Mesodermal cell (in vitro differentiated cells): ENCODE measurements around the gene GNB1L.
"Not testable (repeated sequence)": the region's sequence is repeated elsewhere in the genome, so short reads cannot be mapped to it uniquely, and the experiment has no call there.

Source experiments
- H3K27ac ChIP-seq: 2 replicates; pipeline ENCODE4 v1.7.0; 2013; ENCODE audit warnings: mild to moderate bottlenecking, low read depth, low read length, moderate library complexity; ENCODE audit not compliant: severe bottlenecking
- H3K36me3 ChIP-seq: 2 replicates; pipeline ENCODE4 v1.7.1; 2013; ENCODE audit warnings: mild to moderate bottlenecking, low read length, moderate library complexity; ENCODE audit not compliant: control insufficient read depth, insufficient read depth
- H3K4me1 ChIP-seq: one replicate; pipeline ENCODE4 v1.7.1; 2013; ENCODE audit warnings: mild to moderate bottlenecking, low read length; ENCODE audit not compliant: insufficient read depth, control insufficient read depth, poor library complexity, severe bottlenecking
- H3K4me3 ChIP-seq: 2 replicates; pipeline ENCODE4 v1.7.0; 2013; ENCODE audit warnings: low read length, control low read depth, mild to moderate bottlenecking; ENCODE audit not compliant: insufficient read depth, poor library complexity, severe bottlenecking; ENCODE audit errors: extremely low read depth
- H3K9me3 ChIP-seq: 2 replicates; pipeline ENCODE4 v1.7.1; 2013; ENCODE audit warnings: mild to moderate bottlenecking, low read length, moderate library complexity; ENCODE audit not compliant: control insufficient read depth
- WGBS, 2 experiments: methylation state at CpG; one replicate each; pipeline ENCODE4 v1.1.5; 2013; ENCODE audit warnings: missing lambda C conversion rate in 2 of 2; ENCODE audit not compliant: insufficient coverage in 2 of 2; 5-methylcytosine and 5-hydroxymethylcytosine counted together

The GNB1L gene

DNA sequence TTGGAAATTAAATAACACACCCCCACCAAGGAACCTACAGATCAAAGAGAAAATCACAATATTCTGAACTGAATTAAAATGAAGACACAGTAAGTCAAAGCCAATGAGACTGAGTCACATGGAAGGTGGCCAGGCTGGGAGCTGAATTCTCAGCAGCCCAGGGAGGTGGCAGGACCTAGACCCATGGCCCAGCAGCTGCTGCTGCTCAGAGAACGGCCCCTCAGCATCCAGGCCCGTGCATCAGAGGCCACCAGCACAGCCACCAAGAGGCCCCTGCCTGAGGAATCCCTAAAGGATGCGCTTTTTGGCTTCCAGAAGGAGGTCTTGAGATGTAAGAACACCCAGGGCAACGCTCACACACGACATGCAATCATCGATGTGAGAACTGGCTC lies 59.1 kb downstream of the GNB1L start:
- no peaks in the 10 kb centered on the region for H3K9me3 ChIP-seq
- 86 to 93% methylated on average over 5 to 6 of the region's 6 CpGs for WGBS, 2 experiments
- H3K4me1 ChIP-seq, result peaks cover 5% of the 10 kb centered on the region
- H3K4me3 ChIP-seq, result no peak overlapping the region
- H3K27ac ChIP-seq, result no peak overlapping the region
- no peaks in the 10 kb centered on the region for H3K36me3 ChIP-seq

DNA sequence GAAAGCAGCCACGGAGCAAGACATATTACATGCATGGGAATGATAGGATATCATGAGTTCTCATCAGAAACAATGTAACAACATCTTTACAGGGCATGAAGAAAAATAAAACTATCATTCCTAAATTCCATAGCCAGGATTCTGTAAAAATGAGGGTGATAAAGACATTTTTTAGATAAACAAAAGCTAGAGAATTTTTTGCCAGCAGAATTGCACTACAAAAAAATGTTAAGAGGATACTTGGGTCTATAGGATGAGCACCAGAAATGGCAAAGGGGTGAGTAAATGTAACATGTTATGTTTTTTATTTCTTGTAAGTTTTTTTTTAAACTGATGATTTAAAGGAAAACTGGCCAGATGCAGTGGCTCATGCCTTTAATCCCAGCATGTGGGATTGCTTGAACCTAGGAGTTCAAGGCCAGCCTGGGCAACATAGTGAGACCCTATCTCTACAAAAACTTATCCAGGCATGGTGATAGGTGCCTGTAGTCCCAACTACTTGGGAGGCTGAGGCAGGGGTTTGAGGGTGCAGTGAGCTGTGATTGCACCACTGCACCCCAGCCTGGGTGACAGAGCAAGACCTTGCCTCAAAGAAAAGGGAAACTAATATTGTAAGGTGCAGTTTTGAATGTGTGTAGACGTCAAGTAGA lies 60.9 kb downstream of the GNB1L start:
- 83 to 100% methylated on average over 1 of the region's 2 CpGs for WGBS, 2 experiments
- Histone ChIP-seq H3K36me3 (peaks cover 3% of the 10 kb centered on the region), H3K27ac (no peak overlapping the region), H3K4me1 (peaks cover 2% of the 10 kb centered on the region), H3K9me3 (no peaks in the 10 kb centered on the region), H3K4me3 (no peak overlapping the region)

DNA sequence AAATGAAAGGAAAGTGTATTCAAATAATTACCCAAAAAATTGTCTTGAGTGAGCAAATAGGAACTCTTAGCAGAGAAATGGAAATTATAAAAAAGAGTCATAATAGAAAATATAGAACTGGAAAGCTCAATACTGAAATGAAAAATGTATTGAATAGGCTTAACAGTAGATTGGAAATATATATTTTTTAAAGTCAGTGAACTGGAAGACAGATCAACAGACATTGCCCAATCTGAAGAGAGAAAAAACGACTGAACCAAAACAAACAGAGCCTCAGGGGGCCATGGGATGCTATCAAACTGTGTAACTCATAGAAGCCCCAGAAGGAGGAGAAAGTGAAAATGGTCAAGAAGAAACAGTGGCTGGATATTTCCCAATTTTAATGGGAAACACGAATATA lies 61.5 kb downstream of the GNB1L start:
- H3K27ac ChIP-seq, result no peak overlapping the region
- H3K4me1 ChIP-seq, result peaks cover 2% of the 10 kb centered on the region
- WGBS, 2 experiments, result 72 to 83% methylated on average over 1 to 2 of the region's 2 CpGs
- H3K36me3 ChIP-seq, result peaks cover 3% of the 10 kb centered on the region
- no peak overlapping the region for H3K4me3 ChIP-seq
- no peaks in the 10 kb centered on the region for H3K9me3 ChIP-seq

DNA sequence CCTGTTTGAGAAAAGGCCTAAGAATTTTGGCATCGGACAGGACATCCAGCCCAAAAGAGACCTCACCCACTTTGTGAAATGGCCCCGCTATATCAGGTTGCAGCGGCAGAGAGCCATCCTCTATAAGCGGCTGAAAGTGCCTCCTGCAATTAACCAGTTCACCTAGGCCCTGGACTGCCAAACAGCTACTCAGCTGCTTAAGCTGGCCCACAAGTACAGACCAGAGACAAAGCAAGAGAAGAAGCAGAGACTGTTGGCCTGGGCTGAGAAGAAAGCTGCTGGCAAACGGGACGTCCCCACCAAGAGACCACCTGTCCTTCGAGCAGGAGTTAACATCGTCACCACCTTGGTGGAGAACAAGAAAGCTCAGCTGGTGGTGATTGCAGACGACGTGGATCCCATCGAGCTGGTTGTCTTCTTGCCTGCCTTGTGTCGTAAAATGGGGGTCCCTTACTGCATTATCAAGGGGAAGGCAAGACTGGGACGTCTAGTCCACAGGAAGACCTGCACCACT lies 62.2 kb downstream of the GNB1L start:
- H3K4me1 ChIP-seq, H3K27ac ChIP-seq, H3K36me3 ChIP-seq, H3K9me3 ChIP-seq, H3K4me3 ChIP-seq: not testable (repeated sequence)
- 93 to 95% methylated on average over 12 to 13 of the region's 13 CpGs for WGBS, 2 experiments

DNA sequence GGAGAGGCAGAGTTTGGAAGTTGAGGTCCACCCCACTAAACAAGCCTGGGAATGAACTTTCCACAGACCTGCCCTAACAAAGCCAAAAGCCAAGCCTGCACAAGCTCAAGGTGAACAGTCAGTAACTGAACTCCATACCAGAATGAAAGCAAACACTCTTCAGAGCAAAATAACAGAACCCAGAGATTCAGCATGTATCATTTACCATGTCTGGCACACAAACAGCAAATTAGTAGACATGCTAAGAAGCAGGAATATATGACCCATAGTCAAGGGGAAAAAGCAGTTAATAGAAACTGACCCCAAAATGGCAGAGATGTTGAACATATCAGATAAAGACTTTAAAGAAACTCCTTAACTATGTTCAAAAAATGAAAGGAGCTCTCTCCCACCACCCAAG lies 62.8 kb downstream of the GNB1L start:
- H3K27ac ChIP-seq, result no peak overlapping the region
- no peaks in the 10 kb centered on the region for H3K9me3 ChIP-seq
- no peaks in the 10 kb centered on the region for H3K4me1 ChIP-seq
- H3K4me3 ChIP-seq, result no peak overlapping the region
- H3K36me3 ChIP-seq, result peaks cover 3% of the 10 kb centered on the region

DNA sequence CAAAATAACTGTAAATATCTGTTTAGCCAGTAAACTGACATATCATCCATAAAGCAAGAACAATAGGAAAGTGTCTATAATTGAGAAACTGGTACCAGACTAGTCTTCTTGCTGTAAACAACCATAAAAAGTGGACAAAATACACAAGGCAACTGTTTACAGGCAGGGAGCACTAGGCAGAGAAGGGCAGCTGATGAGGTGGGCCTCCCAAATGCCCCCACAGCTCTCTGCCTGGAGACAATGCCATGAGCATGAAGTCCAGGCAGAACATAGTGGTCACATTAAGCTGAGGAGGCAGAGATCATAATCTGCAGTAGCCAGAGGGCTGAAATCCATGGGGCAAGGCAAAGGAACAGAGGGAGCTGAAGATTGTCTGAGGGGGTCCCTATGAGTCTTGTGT lies 63.4 kb downstream of the GNB1L start:
- H3K36me3 ChIP-seq, result peaks cover 3% of the 10 kb centered on the region
- H3K9me3 ChIP-seq, result no peaks in the 10 kb centered on the region
- H3K4me3 ChIP-seq, result no peak overlapping the region
- H3K27ac ChIP-seq, result no peak overlapping the region
- no peaks in the 10 kb centered on the region for H3K4me1 ChIP-seq

DNA sequence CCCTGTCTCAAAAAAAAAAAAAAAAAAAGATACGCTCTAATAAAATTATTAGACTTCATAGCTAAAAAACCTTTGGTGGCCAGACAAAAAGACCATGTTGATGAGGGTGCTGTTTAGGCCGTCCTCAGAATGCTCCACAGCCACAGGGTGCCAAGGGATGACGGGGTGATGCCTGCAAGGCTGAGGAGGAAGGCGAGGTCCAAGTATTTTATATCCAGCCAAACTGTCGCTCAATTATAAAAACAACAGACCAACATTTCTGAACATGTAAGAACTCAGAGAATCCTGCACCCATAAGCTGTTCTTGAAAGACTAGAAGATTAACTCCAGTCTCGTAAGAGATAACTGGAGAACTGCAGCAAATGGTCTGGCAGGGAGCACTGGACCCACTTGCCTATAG lies 64.8 kb downstream of the GNB1L start:
- Histone ChIP-seq H3K36me3 (peaks cover 3% of the 10 kb centered on the region), H3K27ac (no peak overlapping the region), H3K4me3 (no peak overlapping the region), H3K9me3 (no peaks in the 10 kb centered on the region), H3K4me1 (no peaks in the 10 kb centered on the region)
- 85 to 96% methylated on average over 2 to 4 of the region's 6 CpGs for WGBS, 2 experiments

DNA sequence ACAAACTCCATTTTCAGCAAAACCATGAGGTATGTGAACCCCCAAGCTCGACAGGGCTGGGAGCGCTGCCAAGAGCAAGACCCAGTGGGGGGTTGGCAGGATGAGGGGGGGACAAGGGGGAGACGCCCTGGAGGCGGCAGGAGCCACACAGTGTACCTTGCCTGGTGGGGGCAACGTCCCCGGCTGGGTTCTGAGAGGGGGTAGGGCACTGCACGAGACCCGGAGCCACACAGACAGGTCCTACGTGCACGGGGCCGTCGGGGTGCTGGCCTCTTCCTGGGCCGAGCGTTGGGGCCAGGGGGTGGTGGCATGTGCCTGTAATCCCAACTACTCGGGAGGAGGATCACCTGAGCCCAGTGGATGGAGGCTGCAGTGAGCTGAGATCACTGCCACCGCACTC lies 65.3 kb downstream of the GNB1L start:
- Histone ChIP-seq H3K27ac (no peak overlapping the region), H3K9me3 (no peaks in the 10 kb centered on the region), H3K4me1 (no peaks in the 10 kb centered on the region), H3K4me3 (no peak overlapping the region), H3K36me3 (peaks cover 3% of the 10 kb centered on the region)
- 88 to 92% methylated on average over 12 to 14 of the region's 16 CpGs for WGBS, 2 experiments

DNA sequence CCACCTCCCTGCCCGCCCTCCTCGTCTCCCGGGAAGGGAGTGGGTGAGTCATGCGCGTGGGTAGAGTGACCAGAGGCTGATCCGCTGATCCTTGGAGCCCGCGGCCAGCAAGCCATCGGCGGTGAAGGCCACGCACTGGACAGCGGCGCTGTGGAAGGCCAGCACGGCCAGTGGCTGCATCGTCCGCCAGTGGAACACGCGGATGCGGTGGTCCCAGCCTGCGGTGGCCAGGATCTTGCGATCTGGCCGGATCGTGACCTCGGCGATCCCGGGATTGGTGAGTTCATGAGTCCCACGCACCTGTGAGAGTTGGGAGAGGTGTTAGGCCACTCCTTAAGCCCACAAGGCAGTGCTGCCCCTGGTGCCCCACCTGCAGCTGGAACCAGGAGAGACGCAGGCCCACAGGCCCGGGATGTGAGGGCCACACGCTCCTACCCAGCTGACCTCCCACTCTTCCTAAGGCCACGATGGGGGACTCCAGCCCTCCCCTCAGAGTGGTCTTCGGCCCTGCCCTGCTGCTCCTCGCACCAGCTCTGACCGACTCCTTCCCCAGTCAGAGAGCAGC lies 65.9 kb downstream of the GNB1L start:
- no peak overlapping the region for H3K4me3 ChIP-seq
- no peaks in the 10 kb centered on the region for H3K9me3 ChIP-seq
- WGBS, 2 experiments, result 96% methylated on average over 27 to 34 of the region's 34 CpGs
- H3K4me1 ChIP-seq, result no peaks in the 10 kb centered on the region
- H3K27ac ChIP-seq, result no peak overlapping the region
- peaks cover 3% of the 10 kb centered on the region for H3K36me3 ChIP-seq

DNA sequence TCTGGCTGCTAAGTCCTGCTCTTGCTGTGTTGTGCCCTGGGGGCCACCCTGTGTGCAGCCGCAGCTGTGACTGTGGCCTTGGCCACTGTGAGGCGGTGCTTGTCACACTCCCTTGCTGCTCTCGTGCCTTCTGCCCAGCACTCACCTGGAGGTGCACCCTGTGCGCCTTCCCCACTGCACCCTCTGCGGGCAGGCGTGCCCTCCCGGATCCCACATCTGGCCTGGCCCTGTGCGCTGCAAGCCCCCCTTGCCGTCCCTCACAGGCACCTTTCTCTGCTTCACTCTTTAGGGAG lies 66.9 kb downstream of the GNB1L start:
- no peaks in the 10 kb centered on the region for H3K9me3 ChIP-seq
- no peaks in the 10 kb centered on the region for H3K4me1 ChIP-seq
- no peak overlapping the region for H3K4me3 ChIP-seq
- H3K27ac ChIP-seq, result no peak overlapping the region
- H3K36me3 ChIP-seq, result peaks cover 3% of the 10 kb centered on the region
- 91 to 96% methylated on average over 5 to 9 of the region's 9 CpGs for WGBS, 2 experiments

DNA sequence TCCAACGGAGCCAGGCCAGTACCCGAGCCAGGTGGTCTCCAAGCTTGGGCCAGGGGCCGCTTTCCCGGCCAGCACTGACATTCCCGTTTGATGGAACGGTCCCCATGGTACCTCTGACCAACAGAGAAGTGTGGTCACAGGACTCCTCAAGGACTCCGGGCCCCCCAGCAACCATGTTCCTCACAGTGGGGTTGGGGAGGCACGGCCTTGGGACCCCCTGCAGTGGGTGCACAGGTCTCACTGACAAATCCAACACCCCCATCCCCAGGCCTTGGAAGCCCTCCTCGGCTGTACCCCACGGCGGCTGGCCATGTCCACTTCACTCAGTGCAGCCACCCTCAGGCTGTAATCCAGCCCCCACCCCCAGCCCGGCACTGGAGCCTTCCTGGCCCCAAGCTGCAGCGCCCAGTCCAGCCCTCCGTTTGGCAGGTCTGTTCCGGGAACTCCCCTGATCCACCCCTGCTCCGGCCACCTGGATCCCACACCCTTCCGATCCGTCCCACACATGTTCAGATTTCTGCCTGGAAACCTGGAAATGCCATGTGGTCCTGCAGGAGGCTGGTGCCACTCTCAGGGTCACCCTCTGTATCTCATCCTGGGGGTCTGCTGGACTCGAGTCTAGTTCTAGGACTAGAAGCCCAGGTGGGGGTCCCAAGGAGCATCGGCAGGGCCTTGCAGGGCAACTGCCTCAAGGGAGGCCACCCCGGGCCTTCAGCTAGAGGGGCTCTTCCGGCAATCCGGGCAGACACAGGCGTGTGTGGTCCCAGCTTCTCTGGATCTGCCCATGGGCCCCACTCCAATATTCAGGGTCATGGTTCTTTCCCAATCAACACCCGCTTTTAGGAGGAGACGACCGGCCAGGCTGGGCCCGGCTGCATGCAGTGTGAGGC lies 67.5 kb downstream of the GNB1L start:
- H3K9me3 ChIP-seq, result no peaks in the 10 kb centered on the region
- H3K27ac ChIP-seq, result no peak overlapping the region
- no peaks in the 10 kb centered on the region for H3K4me1 ChIP-seq
- 94 to 96% methylated on average over 28 of the region's 28 CpGs for WGBS, 2 experiments
- peaks cover 3% of the 10 kb centered on the region for H3K36me3 ChIP-seq
- no peak overlapping the region for H3K4me3 ChIP-seq
